ENCODE measurements around the gene PSPH. TPM values are rescaled to one million over a fixed set of nuclear protein-coding genes. Genes with fewer than 3 reads are reported as not detected.
A peak's percentile ranks its signal among the peaks of the same experiment; 100 is the strongest.

Gene PSPH
- total RNA-seq, 1 donor from 2014 or later: 37.5 TPM

DNA sequence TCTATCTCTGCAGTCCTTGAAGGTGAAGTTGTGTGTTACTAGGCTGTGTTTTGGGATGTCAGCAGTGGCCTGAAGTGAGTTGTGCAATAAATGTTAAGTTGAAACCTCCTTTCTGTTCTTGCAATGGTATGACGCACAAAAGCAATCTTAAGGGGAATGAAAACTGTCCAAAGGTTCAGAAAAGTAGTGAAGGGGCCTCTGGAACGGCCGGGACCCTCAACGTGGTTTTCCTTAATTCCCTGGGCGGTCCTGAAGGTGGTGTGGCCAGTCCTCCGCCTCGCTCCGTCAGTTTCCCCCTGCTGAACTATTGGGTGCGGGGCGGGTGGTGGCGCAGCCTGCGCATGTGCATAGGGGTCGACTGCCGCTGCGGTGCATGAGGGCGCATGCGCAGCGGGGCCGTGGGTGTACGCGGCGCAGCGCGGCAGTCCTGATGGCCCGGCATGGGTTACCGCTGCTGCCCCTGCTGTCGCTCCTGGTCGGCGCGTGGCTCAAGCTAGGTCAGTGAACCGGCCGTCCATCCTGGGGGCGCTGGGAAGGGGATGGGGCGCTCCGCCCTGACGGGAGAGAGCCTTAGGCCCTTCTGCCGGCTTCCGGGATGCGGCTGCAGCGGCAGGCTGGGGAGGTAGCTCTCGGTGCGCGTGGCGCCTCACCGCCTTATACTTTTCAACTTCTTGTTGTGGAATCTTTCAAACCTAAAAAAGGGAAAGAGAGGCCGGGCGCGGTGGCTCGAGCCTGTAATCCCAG, 12.8 kb upstream of the PSPH start, which contains the start of gene SUMF2:
Gene SUMF2, plus strand, starts transcription at position 405 of the 744 bp plus-strand sequence. Its CDS starts 26 bp downstream, at position 431.
- peak within 1 kb of the TSS; percentile 95 for H3K4me3 Mint-ChIP-seq (ENCODE audit: unreplicated experiment)
- no peaks in the 10 kb centered on the region for H3K9me3 Mint-ChIP-seq (ENCODE audit: low read depth)
- peak within 1 kb of the TSS; percentile 94 for H3K27ac Mint-ChIP-seq (ENCODE audit: unreplicated experiment)
- H3K36me3 Mint-ChIP-seq (ENCODE audit: low read depth): peaks cover 28% of the 10 kb centered on the region
- DNase-seq (ENCODE audit: low spot score): peak; percentile 95
- TF ChIP-seq, protein P1, sequence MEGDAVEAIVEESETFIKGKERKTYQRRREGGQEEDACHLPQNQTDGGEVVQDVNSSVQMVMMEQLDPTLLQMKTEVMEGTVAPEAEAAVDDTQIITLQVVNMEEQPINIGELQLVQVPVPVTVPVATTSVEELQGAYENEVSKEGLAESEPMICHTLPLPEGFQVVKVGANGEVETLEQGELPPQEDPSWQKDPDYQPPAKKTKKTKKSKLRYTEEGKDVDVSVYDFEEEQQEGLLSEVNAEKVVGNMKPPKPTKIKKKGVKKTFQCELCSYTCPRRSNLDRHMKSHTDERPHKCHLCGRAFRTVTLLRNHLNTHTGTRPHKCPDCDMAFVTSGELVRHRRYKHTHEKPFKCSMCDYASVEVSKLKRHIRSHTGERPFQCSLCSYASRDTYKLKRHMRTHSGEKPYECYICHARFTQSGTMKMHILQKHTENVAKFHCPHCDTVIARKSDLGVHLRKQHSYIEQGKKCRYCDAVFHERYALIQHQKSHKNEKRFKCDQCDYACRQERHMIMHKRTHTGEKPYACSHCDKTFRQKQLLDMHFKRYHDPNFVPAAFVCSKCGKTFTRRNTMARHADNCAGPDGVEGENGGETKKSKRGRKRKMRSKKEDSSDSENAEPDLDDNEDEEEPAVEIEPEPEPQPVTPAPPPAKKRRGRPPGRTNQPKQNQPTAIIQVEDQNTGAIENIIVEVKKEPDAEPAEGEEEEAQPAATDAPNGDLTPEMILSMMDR (IDR thresholded peaks at IDR 0.05): peak; percentile 57
- no peaks in the 10 kb centered on the region for H3K27me3 Mint-ChIP-seq (ENCODE audit: low read depth)
- peaks cover 27% of the 10 kb centered on the region for H3K4me1 Mint-ChIP-seq (ENCODE audit: low read depth)

DNA sequence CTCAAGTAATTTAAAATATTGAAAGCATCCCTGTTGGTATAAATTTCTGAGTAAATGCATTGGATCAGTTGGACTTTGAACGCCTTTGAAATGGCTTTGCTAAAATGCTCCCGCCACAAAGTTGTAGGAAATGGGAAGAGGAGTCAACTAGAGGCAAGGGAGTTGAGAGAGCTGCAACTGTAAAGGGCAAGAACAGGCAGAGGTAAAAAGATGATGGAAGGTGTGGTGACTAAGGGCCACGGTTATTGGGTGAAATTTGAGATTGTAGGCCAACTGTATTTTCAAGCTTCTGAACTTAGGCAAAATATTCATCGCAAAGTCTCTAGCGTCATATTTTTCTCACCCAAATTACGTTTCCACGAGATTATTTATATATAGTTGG, 12.2 kb upstream of the PSPH start:
- H3K4me1 Mint-ChIP-seq (ENCODE audit: low read depth): peaks cover 27% of the 10 kb centered on the region
- H3K9me3 Mint-ChIP-seq (ENCODE audit: low read depth): no peaks in the 10 kb centered on the region
- H3K4me3 Mint-ChIP-seq (ENCODE audit: unreplicated experiment): peak overlapping the region; percentile 95
- TF ChIP-seq, protein P1 (IDR thresholded peaks at IDR 0.05): no peak
- peaks cover 26% of the 10 kb centered on the region for H3K36me3 Mint-ChIP-seq (ENCODE audit: low read depth)
- H3K27me3 Mint-ChIP-seq (ENCODE audit: low read depth): no peaks in the 10 kb centered on the region
- peak overlapping the region; percentile 94 for H3K27ac Mint-ChIP-seq (ENCODE audit: unreplicated experiment)
- no peak for DNase-seq (ENCODE audit: low spot score)

DNA sequence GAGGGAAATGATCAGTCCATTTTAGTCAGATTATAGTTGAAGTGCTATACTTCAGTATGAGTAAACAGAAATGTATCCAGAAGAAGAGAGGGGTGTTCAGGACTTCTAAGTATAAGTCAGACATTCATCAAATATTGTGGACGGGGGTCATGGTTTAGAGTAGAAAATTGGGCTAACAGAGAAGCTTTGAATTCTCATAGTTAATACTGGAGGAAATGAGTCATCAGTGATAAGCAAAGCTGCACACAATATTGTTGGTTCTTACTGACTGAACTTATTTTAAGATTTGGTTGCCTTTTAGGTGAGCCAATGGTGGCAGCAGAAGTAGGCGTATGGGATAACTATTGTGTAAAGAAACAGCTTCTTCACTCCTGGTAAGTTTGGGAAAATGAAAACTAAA, 11.1 kb upstream of the PSPH start:
- peaks cover 33% of the 10 kb centered on the region for H3K36me3 Mint-ChIP-seq (ENCODE audit: low read depth)
- H3K9me3 Mint-ChIP-seq (ENCODE audit: low read depth): no peaks in the 10 kb centered on the region
- no peak overlapping the region for H3K4me3 Mint-ChIP-seq (ENCODE audit: unreplicated experiment)
- DNase-seq (ENCODE audit: low spot score): no peak
- H3K4me1 Mint-ChIP-seq (ENCODE audit: low read depth): peaks cover 27% of the 10 kb centered on the region
- peak overlapping the region; percentile 82 for H3K27ac Mint-ChIP-seq (ENCODE audit: unreplicated experiment)
- H3K27me3 Mint-ChIP-seq (ENCODE audit: low read depth): no peaks in the 10 kb centered on the region
- TF ChIP-seq, protein P1 (IDR thresholded peaks at IDR 0.05): no peak

DNA sequence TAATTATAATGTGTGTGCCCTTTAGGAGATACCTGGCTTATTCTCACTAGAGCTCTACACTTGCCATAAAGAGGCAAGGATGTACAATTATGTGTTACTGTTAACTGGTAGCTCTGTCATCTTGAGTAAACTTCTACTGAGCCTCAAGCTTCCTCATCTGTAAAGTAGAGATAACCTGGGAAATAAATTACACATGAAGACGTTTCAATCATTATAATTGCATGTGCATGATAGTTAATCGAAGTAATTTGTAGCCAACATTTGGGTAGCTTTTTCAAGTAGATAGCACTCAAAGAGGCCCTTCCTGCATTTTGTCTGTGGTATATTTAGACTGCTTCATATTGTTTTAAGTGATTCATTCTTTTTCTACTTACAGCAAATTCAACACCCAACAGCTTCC, 2.7 kb upstream of the PSPH start:
- Mint-ChIP-seq H3K9me3 (ENCODE audit: low read depth) (no peaks in the 10 kb centered on the region), H3K4me3 (ENCODE audit: unreplicated experiment) (no peak overlapping the region), H3K27me3 (ENCODE audit: low read depth) (no peaks in the 10 kb centered on the region), H3K36me3 (ENCODE audit: low read depth) (peaks cover 17% of the 10 kb centered on the region), H3K27ac (ENCODE audit: unreplicated experiment) (peak overlapping the region; percentile 45), H3K4me1 (ENCODE audit: low read depth) (peaks cover 42% of the 10 kb centered on the region)
- no peak for DNase-seq (ENCODE audit: low spot score)
- TF ChIP-seq, protein P1 (IDR thresholded peaks at IDR 0.05): no peak

DNA sequence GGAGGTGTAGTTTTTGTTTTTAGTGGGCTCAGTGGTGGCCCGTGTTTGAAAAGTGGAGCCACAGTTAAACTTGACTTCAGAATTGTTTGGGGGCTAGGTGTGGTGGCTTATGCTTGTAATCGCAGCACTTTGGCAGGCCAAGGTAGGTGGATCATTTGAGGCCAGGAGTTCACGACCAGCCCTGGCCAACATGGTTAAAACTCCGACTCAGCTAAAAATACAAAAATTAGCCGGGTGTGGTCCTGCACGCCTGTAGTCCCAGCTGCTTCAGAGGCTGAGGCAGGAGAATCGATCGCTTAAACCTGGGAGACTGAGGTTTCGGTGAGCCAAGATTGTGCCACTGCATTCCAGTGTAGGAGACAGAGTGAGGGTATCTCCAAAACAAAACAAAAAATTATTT, 2.1 kb upstream of the PSPH start:
- TF ChIP-seq, protein P1 (IDR thresholded peaks at IDR 0.05): no peak
- DNase-seq (ENCODE audit: low spot score): no peak

More for the DNA sequence above, 2.1 kb upstream of the PSPH start:
- Mint-ChIP-seq H3K27me3 (ENCODE audit: low read depth) (no peaks in the 10 kb centered on the region), H3K27ac (ENCODE audit: unreplicated experiment) (peak overlapping the region; percentile 63), H3K4me3 (ENCODE audit: unreplicated experiment) (peak overlapping the region; percentile 16), H3K36me3 (ENCODE audit: low read depth) (peaks cover 16% of the 10 kb centered on the region), H3K4me1 (ENCODE audit: low read depth) (peaks cover 48% of the 10 kb centered on the region), H3K9me3 (ENCODE audit: low read depth) (no peaks in the 10 kb centered on the region)
